NCI-H2196 treated with DMSO at 0.1 percent for 48 hours (cell line): ENCODE measurements around the gene CIITA.

ENCODE experiments used
- DNase-seq: peaks from one replicate; lab custom pipeline; 2025; ENCODE audit not compliant: unreplicated experiment; lab: John Stamatoyannopoulos, UW

Gene CIITA

GRCh38 chr16:10851512-10851911 is 25.5 kb upstream of the CIITA start:
- DNase-seq, result no peak

DNA sequence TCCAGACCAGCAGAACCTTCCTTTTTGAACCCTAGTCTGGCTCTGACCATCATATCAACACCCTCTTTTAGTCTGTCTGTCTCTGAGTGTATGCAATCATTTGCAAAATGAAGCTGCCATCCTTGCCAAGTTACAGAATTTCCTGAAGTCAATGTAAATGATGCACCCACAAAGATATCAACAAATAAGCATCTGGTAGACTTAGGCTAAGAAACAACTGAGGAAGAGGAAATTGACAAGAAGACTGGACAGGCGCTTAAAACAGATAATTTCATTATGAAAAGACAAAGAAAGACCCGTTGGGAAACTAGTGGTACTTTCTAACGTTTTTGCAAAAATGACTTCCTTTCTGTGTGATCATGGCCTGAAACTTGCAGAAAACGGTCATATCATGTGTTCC is 24.7 kb upstream of the CIITA start:
- no peak for DNase-seq

GRCh38 chr16:10852948-10853347 is 24.1 kb upstream of the CIITA start:
- no peak for DNase-seq

DNA sequence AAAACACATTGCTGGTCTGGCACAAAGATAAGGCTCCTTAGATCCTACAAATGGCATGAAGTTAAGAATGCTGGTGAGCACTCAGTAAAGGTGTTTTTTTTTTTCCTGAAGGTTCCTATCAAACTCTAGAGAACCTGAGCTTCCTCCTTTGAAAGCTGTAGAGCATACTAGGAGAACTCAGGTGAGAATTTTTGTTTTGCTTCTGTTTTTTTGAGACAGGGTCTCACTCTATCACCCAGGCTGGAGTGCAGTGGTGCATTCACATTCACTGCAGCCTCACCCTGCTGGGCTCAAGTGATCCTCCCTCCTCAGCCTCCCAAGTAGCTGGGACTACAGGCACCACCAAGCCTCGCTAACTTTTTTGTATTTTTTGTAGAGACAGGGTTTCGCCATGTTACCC is 21.0 kb upstream of the CIITA start:
- DNase-seq, result no peak

- no peak for DNase-seq
Observed at GRCh38 chr16:10858203-10858602, 18.8 kb upstream of the CIITA start.

- no peak for DNase-seq
Observed at GRCh38 chr16:10859020-10859419, 18.0 kb upstream of the CIITA start.

- no peak for DNase-seq
Observed at GRCh38 chr16:10859658-10860057, 17.3 kb upstream of the CIITA start.

GRCh38 chr16:10862438-10862837 is 14.6 kb upstream of the CIITA start:
- no peak for DNase-seq

DNA sequence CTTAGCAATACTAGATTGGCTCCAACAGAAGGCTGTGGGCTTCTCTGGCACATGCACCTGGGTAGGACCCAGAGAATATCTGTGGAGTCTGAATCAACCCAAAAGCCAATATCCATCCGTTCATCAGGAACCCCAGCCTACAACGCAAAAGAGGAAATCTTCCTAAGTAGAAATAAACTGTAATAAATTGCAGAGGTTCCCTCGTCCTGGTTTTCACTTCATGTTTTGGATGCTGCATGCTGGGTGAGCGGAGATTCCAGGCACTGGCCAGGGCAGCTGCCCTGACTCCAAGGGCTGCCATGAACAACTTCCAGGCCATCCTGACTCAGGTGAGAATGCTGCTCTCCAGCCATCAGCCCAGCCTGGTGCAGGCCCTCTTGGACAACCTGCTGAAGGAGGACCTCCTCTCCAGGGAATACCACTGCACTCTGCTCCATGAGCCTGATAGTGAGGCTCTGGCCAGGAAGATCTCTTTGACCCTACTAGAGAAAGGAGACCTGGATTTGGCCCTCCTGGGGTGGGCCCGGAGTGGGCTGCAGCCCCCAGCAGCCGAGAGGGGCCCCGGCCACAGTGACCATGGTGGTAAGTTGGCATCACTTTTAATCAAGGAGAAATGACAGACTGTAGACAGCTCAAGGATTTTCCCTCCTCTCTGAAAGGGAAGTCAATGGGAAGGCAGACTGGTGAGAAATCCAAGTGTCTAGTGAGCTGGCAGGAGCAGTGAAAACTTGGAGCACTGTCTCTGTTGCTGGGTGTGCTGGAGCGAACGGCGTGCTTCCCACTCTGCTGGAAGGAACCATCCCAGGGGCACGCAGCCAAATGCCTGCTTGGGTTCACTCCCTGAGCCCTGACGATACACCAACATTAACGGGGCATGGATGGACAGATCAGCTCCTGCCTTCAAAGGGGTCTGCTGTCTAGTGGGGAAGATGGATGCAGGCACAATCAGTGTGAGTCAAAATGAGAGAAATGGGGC is 10.7 kb upstream of the CIITA start:
- DNase-seq, result no peak

GRCh38 chr16:10867199-10867598 is 9.8 kb upstream of the CIITA start:
- DNase-seq, result no peak

GRCh38 chr16:10868104-10868595 is 8.9 kb upstream of the CIITA start:
- DNase-seq, result no peak

DNA sequence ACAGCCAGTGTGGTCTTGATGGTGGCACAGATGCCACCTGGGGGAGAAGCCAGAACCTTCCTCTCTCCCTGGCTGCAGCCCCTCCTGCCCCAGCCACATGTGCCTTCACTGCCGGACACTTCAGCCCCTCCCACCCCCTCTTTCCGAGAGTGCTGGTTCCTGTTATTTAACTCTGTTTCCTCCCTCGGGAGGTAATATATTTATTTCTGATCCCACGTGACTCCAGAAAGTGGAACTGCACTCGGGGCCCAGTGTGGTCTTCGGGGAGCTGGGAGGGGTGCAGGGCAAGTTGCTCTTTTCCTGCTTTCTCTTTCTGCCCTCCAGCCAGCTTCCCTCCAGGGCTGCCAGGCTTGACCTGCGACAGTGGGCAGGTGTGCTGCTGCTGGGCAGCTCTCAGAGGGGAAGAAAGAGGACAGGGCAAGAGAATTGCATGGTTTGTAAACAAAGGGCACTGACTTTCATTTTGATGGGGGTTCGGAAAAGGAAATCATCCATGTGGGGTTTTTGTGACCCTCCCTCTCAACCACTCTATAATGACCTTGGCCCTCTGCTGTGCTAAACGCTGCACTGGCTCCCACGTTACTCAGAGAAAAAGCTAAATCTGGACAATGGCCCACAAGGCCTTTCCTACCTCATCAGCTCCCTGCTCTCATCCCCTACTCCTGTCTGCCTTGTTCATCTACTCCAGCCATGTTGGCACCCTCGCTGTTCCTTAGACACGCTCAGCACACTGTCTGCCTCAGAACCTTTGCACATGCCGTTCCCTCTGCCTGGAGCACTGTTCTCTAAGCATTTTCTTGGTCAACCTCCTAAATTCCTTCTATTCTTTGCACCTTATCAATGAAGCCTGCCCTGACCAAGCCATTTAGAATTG is 8.2 kb upstream of the CIITA start:
- no peak for DNase-seq

DNA sequence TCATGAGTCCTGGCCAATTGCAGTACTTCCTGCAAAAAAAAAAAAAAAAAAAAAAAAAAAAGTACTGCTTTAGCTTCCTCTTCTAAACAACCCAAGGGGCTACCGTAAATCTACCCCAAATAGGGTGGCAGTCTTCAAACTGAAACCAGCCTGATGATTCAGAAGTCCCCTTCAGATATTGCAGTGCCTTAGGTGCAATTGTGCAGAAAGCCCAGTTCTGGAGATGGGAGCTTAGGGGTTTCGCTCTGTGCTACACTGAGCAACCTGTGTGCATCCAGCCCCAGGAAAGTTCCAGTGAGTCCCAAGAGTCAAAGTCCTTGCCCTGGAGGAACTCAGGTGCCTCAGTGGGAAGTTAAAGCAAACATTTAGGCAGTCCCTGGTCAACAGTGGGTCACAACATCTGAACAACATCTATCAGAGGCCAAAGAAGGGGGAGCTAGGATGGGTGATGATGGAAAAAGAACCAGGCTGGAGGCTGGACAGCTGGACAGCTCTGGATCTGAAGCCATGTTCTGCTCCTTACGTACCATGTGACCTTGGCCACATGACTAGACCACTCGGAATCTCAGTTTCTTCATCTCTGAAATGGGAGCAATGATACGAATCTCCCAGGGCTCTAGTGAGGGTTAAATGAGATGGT is 6.7 kb upstream of the CIITA start:
- no peak for DNase-seq

DNA sequence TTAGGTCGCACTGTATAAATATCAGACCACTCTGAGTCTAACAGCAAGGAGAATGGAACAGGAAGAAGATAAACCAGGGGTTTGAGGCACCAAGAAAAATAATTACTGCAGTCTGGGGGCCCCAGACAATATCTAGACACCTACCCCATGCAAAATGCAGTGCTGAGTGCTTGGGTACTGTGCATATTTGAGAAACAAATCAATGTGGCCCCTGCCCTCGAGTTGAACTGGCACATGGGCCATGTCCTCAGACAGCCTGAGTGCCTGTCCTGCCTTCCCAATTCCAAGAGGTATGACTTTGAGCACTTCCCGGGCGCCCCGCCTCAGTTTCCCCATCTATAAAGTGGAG is 6.2 kb upstream of the CIITA start:
- no peak for DNase-seq

GRCh38 chr16:10871157-10871991 is 5.6 kb upstream of the CIITA start:
- no peak for DNase-seq

GRCh38 chr16:10876315-10876714 is 687 bp upstream of the CIITA start:
- DNase-seq, result no peak

DNA sequence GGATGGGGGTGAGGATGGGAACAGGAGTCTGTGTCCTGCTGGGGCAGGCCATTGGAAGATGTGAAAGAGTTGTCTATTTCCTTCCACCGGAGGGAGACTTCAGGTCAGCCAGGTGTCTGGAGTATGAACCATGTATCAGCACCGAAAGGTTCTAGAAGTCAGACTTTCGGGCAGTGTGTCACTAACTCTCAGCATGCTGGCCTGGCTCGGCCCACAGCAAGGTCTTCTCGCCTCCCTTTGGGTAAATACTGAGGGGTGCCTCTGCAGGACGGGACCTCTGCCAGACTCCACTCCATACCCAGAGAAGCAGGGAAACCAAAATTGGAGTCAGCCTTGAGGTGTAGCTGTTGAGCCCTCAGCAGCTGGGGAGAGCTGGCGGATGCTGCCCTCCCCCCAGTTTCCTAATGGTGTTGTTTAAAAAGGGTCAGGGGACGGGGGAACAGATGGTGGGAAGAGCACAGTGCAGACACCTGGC is 507 bp downstream of the CIITA start:
- no peak for DNase-seq

DNA sequence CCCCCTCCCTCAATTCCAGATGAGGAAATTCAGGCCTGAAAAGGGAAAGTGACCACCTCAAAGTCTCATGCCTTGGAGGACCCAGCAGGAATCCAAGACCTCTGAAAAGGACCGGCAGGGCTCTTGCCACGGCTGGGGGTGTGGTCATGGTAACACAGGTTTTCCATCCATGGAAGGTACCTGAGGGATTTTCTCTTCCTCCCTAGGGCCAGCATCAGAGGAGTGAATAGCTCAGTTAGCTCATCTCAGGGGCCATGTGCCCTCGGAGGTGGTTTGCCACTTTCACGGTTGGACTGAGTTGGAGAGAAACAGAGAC is 1.3 kb downstream of the CIITA start:
- no peak for DNase-seq

DNA sequence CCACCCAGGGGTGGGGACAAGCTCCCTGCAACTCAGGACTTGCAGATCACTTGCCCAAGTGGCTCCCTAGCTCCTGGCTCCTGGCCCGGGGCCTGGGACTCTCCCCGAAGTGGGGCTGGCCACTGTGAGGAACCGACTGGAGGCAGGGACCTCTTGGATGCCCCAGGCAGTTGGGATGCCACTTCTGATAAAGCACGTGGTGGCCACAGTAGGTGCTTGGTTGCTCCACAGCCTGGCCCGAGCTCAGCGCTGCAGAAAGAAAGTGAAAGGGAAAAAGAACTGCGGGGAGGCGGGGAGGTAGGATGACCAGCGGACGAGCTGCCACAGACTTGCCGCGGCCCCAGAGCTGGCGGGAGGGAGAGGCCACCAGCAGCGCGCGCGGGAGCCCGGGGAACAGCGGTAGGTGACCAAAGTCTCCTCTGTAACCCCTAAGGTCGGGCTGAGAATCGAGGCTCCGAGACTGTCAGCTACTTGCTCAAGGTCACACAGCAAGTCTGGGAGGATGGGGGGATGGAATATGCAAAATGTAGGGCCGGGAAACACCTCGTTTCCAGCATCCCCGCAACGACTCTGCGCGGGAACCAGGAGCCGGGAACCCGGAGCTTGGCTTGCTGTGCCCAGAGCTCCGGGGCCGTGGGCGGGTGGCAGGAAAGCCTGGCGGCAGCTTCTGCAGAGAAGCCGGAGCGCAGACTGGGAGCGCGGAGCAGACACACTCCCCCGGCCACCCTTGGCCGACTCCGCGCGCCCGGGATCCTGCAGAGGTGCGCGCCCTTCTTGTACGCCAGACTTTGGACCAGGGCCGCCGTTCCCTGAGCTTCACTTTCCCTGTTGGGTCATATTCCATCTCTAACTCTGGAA is 1.9 kb downstream of the CIITA start:
- DNase-seq, result no peak
